MCF 10A (cell line): ENCODE measurements around the gene NOD2. TPM values are rescaled to one million over a fixed set of nuclear protein-coding genes. Genes with fewer than 3 reads are reported as not detected.

ENCODE experiments used
- BruUV-seq: library from RNA; stranded (reverse); fragments of 400-500 nt; replicated peaks from 2 replicates; lab custom pipeline; 2021; lab: Mats Ljungman, UMichigan
- CTCF ChIA-PET: fragments of 300-600 bp; sonication (Branson Sonifier 250); formaldehyde crosslinking; extraction: SDS; loops from one replicate; lab custom pipeline; 2021; ENCODE audit warnings: antibody characterized with exemption, inconsistent platforms; lab: Yijun Ruan, JAX
- POLR2A ChIA-PET: fragments of 300-600, 350-650 bp; sonication (Branson Sonifier 250); formaldehyde crosslinking; extraction: SDS; loops from one replicate; lab custom pipeline; 2020; ENCODE audit warnings: antibody characterized with exemption, inconsistent platforms; lab: Yijun Ruan, JAX
- DNase-seq: peaks from one replicate; pipeline ENCODE4 v3.0.0-alpha.2; 2018; ENCODE audit not compliant: unreplicated experiment
- H3K27ac Mint-ChIP-seq: one replicate; pipeline ENCODE4 v1.8.0; 2022; ENCODE audit warnings: mild to moderate bottlenecking, low read depth, mixed read lengths; ENCODE audit not compliant: unreplicated experiment
- H3K27me3 Mint-ChIP-seq: one replicate; pipeline ENCODE4 v1.8.0; 2022; ENCODE audit warnings: mixed read lengths; ENCODE audit not compliant: insufficient read depth, unreplicated experiment
- H3K36me3 Mint-ChIP-seq: one replicate; pipeline ENCODE4 v1.8.0; 2022; ENCODE audit warnings: mild to moderate bottlenecking, moderate library complexity, mixed read lengths; ENCODE audit not compliant: insufficient read depth, unreplicated experiment
- H3K4me1 Mint-ChIP-seq: one replicate; pipeline ENCODE4 v1.8.0; 2022; ENCODE audit warnings: mixed read lengths; ENCODE audit not compliant: insufficient read depth, unreplicated experiment
- H3K4me3 Mint-ChIP-seq: one replicate; pipeline ENCODE4 v1.8.0; 2022; ENCODE audit warnings: mild to moderate bottlenecking, moderate library complexity, mixed read lengths; ENCODE audit not compliant: unreplicated experiment
- H3K9me3 Mint-ChIP-seq: one replicate; pipeline ENCODE4 v1.8.0; 2022; ENCODE audit warnings: mixed read lengths; ENCODE audit not compliant: unreplicated experiment
- intact Hi-C: fragments of 100-400 bp; cut with micrococcal nuclease; formaldehyde crosslinking; loops from 2 replicates; pipeline ENCODE4 v1.14.1; 2022
- total RNA-seq: library from RNA; stranded (reverse); gene quantifications from 2 replicates; pipeline ENCODE4 v1.2.3, GENCODE V29; 2022
- TF ChIP-seq, protein P1 (sequence below): fragments of 200-600 bp; IDR thresholded peaks from one replicate; pipeline ENCODE4 v1.8.0; 2022; ENCODE audit warnings: antibody characterized with exemption, mild to moderate bottlenecking; ENCODE audit not compliant: unreplicated experiment

NOD2 gene
- total RNA-seq, 1 experiment from 2014 or later = 1.7 TPM

DNA sequence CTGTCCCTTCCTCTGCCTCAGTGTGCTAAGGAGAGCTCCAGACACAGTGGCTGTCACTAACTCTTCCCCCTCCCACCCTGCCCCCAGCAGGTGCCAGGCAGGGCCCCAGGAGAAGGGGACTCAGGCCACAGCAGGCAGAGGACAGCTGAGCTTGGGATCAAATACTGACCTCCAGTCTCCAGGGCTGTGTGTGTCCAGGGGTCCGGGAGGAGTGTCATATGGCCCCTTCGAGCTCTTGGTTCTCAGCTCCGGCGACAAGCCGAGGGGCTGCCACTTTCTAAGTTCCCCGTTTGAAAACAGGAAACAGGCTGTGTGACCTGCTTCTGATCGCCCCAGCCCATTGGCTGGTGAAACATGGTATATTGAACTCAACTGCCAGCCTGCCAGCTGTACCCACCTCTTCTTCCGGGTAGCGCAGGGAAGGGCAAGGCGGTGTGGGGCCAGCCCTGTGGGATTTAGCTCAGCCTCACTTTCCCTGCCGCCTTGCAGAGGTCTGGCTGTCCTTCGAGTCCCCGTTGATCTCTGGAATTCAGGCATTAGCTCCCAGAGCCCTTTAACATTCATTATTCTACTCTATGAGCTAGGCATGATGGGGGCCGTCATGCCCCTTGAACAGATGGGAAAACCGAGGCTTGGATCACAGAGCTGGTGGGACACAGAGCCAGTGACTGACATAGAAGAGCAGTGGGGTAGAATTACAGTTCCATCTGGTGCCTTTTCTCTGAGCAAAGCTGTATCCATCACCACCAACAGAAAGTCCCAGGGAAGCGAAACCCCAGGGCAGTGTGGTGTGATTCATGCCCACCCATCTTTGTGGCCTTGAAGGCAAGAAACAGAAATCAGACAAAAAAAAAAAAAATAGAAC is 12.2 kb upstream of the NOD2 start, which contains the start of gene SNX20:
SNX20 (minus strand) TSS at position 292 of the 865 bp plus-strand sequence. CDS start 3,786 bp downstream, outside the sequence.
- no peaks in the 10 kb centered on the region for H3K4me1 Mint-ChIP-seq
- TF ChIP-seq, protein P1, sequence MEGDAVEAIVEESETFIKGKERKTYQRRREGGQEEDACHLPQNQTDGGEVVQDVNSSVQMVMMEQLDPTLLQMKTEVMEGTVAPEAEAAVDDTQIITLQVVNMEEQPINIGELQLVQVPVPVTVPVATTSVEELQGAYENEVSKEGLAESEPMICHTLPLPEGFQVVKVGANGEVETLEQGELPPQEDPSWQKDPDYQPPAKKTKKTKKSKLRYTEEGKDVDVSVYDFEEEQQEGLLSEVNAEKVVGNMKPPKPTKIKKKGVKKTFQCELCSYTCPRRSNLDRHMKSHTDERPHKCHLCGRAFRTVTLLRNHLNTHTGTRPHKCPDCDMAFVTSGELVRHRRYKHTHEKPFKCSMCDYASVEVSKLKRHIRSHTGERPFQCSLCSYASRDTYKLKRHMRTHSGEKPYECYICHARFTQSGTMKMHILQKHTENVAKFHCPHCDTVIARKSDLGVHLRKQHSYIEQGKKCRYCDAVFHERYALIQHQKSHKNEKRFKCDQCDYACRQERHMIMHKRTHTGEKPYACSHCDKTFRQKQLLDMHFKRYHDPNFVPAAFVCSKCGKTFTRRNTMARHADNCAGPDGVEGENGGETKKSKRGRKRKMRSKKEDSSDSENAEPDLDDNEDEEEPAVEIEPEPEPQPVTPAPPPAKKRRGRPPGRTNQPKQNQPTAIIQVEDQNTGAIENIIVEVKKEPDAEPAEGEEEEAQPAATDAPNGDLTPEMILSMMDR = no peak
- POLR2A ChIA-PET = interaction anchor here (1.3 kb wide), 1 partner anchor 60 kb away, joined by 3 read pairs; the partner anchor contains the start of gene CYLD
- H3K27me3 Mint-ChIP-seq = no peaks in the 10 kb centered on the region
- CTCF ChIA-PET = interaction anchor here (0.6 to 8.1 kb wide), 3 partner anchors 9 to 64 kb away, joined by 3 to 98 read pairs (median 8); no protein-coding TSS in a partner anchor
- intact Hi-C loops = no loop called here
- no peak within 1 kb of the TSS for H3K27ac Mint-ChIP-seq
- DNase-seq = no peak
- no TSS peak for BruUV-seq
- no peaks in the 10 kb centered on the region for H3K9me3 Mint-ChIP-seq
- H3K4me3 Mint-ChIP-seq = no peak within 1 kb of the TSS
- no peaks in the 10 kb centered on the region for H3K36me3 Mint-ChIP-seq

DNA sequence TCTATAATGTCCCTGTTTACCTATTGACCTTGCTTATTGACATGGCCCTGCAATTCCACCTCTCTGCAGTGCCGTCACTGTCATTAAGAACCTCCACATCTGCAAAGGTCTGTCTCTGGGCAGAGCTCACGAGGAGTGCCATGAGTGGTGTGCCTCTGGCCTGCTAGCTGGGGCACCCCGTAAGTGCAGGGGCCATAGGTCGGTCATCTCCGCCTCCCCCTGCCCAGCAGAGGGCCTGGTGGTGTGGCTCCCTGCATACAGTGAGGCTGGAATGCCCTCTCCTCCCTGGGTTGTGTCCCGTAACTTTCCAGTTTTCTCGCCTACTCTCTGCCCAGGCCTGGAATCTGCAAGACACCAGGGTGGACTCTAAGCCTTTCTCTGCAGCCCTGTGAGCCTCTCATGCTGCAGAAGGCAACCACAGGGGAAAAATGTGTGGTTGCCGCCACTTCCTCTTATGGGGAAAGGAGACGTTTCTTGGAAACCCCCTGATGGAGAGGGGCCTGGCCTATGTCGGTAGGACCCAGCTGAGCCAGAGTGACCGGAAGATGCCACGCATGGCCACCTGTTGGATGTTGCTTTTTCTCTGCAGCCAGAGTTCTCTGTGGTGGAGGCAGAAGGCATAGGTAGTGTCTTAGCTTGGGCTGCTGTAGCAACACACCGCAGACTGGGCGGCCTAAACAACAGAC is 9.6 kb upstream of the NOD2 start:
- CTCF ChIA-PET = interaction anchor here (1.7 kb wide), 1 partner anchor 11 kb away, joined by 5 read pairs; no protein-coding TSS in a partner anchor
- intact Hi-C loops = no loop called here
- no peaks in the 10 kb centered on the region for H3K9me3 Mint-ChIP-seq
- TF ChIP-seq, protein P1 = no peak
- H3K4me3 Mint-ChIP-seq = no peak overlapping the region
- H3K36me3 Mint-ChIP-seq = no peaks in the 10 kb centered on the region
- no peak overlapping the region for H3K27ac Mint-ChIP-seq
- no peaks in the 10 kb centered on the region for H3K27me3 Mint-ChIP-seq
- H3K4me1 Mint-ChIP-seq = no peaks in the 10 kb centered on the region
- POLR2A ChIA-PET = no interaction called here
- no peak for DNase-seq
- BruUV-seq = no TSS peak

DNA sequence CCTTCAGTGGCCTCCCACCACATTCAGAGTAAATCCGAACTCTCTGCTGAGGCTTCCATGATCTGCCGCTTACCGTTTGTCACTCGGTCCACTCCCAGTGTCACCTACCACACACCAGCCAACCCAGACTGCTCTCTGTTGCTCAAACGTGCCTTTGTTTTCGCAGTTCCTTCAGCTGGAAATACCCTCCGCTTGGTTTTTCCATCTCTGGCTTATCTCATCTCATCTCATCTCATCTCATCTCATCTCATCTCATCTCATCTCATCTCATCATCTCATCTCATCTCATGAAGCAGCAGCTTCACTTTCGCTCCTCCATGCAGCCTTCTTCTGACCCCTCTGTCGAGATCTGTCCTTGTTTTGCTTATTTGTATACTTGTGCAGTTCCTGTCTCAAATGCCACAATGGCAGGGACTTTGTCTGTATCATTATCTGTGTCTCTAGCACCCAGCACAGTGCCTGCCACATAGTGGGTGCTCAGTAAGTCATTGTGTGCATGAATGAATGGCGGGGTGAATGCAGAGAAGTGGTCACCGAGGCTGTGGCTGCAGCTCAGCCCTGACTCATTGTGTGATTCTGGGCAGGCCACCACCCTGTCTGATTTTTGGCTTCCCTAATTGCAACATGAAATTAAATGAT is 8.5 kb upstream of the NOD2 start:
- Mint-ChIP-seq H3K4me1 (no peaks in the 10 kb centered on the region), H3K36me3 (no peaks in the 10 kb centered on the region), H3K4me3 (no peak overlapping the region), H3K27me3 (no peaks in the 10 kb centered on the region), H3K27ac (no peak overlapping the region), H3K9me3 (no peaks in the 10 kb centered on the region)
- CTCF ChIA-PET = interaction anchor here (0.6 to 1.9 kb wide), 4 partner anchors 13 to 286 kb away, joined by 3 to 10 read pairs (median 6); no protein-coding TSS in a partner anchor
- BruUV-seq = no TSS peak
- intact Hi-C loops = no loop called here
- DNase-seq = no peak
- TF ChIP-seq, protein P1 = no peak
- POLR2A ChIA-PET = interaction anchor here (0.6 to 1.4 kb wide), 5 partner anchors 15 to 72 kb away, joined by 3 to 6 read pairs (median 3); partner anchors contain the start of gene CYLD
